Measurements from ENCODE around the gene AHNAK2.
"Not testable (repeated sequence)": the region's sequence is repeated elsewhere in the genome, so short reads cannot be mapped to it uniquely, and the experiment has no call there.

The AHNAK2 gene

DNA sequence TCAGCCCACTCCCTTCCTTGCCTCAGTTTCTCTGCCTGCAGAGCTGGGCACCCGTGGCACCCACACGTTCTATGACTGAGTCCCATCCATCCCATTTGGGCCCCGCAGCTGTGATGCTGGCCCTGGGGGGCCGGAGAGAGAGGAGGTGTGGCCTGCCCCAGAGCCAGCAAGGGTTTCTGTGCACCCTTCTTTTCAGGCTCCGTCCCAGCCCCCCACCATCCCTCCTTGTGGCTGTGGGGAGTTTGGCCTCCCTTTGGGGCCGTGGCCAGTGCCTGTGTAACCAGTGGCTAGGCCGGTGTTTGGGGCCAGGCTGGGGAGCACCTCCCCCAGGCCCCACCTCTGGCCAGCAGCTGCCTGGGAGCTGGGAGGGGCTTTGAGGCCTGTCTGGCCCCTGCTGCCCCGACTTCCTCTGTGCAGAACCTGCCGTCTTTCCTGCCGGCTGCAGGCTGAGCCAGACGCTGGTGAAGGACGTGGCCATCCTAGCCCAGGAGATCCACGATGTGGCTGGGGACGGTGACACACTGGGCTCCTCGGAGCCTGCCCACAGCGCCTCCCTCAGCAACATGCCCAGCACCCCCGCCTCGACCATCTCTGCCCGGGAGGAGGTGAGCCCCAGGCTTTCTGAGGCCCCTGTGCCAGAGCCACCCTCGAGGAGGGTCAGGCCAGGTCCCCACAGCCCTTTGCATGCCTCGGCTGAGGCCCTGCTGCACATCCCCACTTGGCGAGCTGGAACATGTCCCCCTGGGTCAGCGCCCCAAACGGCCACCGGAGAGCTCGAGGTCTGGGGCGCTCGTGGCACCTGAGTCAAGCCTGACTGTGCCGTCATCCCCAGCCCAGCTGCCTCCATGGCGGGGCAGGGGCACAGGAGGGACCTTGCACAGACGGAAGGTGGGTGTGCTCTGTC, 85.4 kb downstream of the AHNAK2 start:
- TF ChIP-seq, protein P1, sequence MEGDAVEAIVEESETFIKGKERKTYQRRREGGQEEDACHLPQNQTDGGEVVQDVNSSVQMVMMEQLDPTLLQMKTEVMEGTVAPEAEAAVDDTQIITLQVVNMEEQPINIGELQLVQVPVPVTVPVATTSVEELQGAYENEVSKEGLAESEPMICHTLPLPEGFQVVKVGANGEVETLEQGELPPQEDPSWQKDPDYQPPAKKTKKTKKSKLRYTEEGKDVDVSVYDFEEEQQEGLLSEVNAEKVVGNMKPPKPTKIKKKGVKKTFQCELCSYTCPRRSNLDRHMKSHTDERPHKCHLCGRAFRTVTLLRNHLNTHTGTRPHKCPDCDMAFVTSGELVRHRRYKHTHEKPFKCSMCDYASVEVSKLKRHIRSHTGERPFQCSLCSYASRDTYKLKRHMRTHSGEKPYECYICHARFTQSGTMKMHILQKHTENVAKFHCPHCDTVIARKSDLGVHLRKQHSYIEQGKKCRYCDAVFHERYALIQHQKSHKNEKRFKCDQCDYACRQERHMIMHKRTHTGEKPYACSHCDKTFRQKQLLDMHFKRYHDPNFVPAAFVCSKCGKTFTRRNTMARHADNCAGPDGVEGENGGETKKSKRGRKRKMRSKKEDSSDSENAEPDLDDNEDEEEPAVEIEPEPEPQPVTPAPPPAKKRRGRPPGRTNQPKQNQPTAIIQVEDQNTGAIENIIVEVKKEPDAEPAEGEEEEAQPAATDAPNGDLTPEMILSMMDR (IDR thresholded peaks at IDR 0.05): no peak
- TF ChIP-seq ZFX (IDR thresholded peaks at IDR 0.05; ENCODE audit: borderline replicate concordance): no peak
- no peak overlapping the region for H3K27ac ChIP-seq

DNA sequence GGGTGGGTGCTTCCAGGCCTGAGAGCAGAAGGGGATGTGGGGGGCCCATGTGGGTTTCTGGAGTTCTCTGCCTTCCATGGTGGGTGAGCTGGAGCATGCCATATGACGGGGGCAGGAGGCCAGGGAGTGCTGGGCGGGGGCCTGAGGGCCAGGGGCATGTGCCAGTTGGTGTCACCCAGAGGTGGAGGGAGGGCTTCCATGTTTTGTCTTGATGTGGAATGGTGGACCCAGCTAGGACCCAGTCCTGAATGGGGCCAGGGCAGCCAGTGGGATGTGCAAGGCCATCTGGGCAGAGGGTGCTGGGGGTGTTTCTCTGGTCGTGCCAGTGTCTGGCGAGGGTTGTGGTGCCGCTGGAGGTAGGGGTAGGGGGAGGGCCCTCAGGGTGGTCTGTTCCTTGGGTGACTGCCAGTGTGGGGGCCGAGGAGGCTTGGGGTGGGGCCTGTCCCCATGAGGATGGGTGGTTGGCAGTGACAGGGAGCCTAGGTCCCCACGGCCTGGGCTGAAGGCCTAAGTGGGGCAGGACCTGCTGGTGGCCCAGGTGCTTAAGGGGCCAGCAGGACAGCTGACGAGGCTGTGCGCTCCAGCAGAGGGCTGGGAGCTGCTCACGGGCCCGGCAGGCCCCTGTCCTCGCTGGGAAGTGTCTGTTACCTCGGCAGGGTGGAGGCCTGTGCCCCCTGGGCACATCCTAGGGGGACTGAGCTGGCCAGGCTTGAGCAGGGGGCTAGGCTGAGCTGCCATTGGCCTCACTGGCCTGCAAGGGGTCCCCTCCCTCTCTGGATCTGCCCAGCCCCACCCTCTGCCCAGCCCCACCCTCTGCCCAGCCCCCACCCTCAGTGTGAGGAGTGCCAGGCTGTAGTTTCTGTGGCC, 86.3 kb downstream of the AHNAK2 start:
- no peak for TF ChIP-seq ZFX (IDR thresholded peaks at IDR 0.05; ENCODE audit: borderline replicate concordance)
- TF ChIP-seq, protein P1 (IDR thresholded peaks at IDR 0.05): no peak
- no peak overlapping the region for H3K27ac ChIP-seq

DNA sequence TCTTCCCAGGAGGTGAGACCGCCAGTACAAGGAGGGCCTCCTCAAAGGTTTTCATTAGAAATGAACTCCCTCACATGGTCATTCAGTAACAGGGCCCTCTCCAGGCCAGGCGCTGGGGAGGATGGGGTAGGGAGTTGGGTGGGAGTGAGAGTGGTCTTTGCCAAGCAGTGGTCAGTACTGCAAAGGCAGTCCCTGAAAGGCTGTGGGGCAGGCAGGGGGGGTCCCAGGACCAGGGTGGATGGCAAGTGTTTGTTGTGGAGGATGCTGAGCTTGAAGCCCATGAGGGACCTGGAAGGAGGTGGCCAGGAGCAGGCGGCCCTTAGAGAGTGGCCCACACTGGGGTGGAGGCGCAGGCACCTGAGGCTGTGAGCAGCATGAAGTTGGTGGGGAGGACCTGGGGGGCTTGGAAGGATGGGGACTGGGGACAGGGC, 87.0 kb downstream of the AHNAK2 start:
- no peak overlapping the region for H3K27ac ChIP-seq
- TF ChIP-seq, protein P1 (IDR thresholded peaks at IDR 0.05): no peak
- no peak for TF ChIP-seq ZFX (IDR thresholded peaks at IDR 0.05; ENCODE audit: borderline replicate concordance)

DNA sequence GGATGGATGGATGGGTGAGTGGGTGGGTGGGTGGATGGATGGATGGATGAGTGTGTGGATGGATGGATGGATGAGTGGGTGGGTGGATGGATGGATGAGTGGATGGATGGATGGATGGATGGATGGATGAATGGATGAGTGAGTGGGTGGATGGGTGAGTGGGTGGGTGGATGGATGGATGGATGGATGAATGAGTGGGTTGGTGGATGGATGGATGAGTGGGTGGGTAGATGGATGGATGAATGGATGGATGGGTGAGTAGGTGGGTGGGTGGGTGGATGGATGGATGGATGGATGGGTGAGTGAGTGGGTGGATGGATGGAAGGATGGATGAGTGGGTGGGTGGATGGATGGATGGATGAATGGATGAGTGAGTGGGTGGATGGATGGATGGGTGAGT, 87.9 kb downstream of the AHNAK2 start:
- H3K27ac ChIP-seq: not testable (repeated sequence)

DNA sequence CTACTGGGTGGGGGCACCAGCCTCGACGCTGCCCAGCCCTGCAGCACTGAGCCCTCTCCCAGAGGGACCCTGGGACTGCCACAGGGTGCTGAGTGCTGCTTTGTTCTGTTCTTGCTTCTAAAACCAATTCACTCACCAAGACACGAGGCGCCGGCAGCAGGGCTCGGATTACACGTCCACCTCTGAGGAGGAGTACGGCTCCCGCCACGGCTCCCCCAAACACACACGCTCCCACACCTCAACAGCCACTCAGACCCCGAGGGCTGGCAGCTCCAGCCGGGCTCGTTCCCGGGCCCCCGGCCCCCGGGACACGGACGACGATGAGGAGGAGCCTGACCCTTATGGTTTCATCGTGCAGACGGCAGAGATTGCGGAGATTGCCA, 88.8 kb downstream of the AHNAK2 start:
- no peak for TF ChIP-seq ZFX (IDR thresholded peaks at IDR 0.05; ENCODE audit: borderline replicate concordance)
- TF ChIP-seq, protein P1 (IDR thresholded peaks at IDR 0.05): no peak
- no peak overlapping the region for H3K27ac ChIP-seq

DNA sequence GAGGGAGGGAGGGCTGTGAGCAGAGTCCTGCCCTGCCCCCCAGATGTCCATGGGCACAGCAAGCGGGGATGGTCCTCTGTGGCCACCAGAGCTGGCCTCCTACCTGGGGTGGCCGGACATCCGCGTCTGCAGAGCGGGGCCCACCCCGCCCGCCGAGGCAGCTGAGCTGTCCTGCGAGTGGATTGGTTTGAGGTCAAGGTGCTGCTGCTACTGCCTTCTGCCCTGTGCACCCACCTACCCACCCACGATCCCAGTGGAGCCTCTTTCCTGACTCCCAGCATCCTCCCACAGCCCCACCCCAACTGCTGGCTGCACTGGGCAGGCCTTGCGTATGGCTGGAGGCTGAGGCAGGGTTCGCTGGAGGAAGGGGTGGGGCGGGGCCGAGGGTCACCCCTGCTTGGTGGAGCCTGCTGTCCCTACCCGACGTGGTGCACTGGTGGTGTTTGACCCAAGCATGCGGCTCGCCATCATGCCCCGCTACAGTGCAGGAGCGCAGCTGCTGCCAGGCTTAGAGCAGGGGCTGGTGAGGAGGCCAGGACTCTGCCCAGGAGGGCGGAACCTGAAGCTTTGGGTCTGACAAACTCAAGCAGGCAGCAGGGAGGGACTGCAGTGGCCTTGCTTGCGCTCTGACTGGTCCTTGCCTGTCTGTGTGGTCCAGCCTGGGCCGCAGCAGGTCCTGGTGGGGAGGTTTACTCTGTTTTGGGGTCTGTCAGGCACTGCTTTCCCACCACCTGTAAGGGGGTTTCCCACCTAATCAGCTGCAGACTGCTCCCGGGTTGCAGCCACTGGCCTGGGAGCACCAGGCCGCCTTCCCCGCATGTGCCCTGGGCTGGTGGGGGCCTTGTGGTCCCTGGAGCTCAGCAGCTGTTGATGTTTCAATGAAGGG, 89.4 kb downstream of the AHNAK2 start:
- TF ChIP-seq, protein P1 (IDR thresholded peaks at IDR 0.05): no peak
- no peak for TF ChIP-seq ZFX (IDR thresholded peaks at IDR 0.05; ENCODE audit: borderline replicate concordance)
- no peak overlapping the region for H3K27ac ChIP-seq

Data from 22Rv1 (cell line).